M059J (cell line): ENCODE data around the gene UBAC2. TPM values are rescaled to one million over a fixed set of nuclear protein-coding genes. Genes with fewer than 3 reads are reported as not detected.
"Not testable (repeated sequence)": the region's sequence is repeated elsewhere in the genome, so short reads cannot be mapped to it uniquely, and the experiment has no call there.

Source experiments
- DNase-seq: peaks from one replicate; pipeline ENCODE4 v3.0.0-alpha.2; 2012; ENCODE audit warnings: low read depth
- total RNA-seq: library from RNA; depleted of rRNA; stranded (reverse); fragments of >200 nt; shearing (Covaris generic); gene quantifications from 2 replicates; pipeline ENCODE4 v1.2.3, GENCODE V29; 2014

Gene UBAC2
- total RNA-seq, 1 experiment from 2014 or later, result 61.5 TPM

GRCh38 chr13:99185606-99186005 lies 15.0 kb upstream of the UBAC2 start:
- DNase-seq, result no peak

DNA sequence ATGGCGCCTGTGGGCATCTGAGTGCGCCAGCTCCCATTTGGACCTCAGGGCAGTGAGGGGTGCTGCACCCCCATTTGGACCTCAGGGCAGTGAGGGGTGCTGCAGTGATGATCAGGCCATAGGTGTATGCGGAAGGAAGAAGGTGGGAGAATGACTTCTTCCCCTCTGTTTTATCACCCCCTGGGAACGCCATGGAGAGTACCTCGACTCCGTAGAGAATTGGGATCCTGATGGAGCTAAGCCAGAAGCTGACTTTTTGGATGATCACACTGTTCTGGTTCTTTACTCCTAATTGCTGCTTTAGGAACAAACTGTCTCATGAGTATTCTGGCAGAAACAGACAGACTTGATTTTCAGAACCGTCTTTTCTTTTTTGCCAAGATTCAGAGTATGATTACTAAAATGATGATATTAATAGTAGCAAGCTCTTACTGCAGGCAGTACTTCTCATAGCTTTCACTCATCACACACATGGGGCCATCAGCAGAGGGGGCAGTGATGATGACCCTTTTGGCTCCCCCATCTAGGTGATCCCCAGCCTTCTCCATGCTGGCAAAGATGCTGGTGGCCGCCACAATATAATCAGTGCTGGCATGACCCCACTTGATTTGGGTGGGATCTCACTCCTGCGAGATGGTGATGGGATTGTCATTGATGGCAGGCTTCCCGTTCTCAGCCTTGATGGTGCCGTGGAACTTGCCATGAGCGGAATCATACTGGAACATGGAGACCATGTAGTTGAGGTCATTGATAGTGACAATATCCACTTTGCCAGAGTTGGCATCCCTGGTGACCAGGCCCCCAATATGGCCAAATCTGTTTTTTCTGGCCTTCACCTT lies 10.3 kb upstream of the UBAC2 start:
- no peak for DNase-seq

DNA sequence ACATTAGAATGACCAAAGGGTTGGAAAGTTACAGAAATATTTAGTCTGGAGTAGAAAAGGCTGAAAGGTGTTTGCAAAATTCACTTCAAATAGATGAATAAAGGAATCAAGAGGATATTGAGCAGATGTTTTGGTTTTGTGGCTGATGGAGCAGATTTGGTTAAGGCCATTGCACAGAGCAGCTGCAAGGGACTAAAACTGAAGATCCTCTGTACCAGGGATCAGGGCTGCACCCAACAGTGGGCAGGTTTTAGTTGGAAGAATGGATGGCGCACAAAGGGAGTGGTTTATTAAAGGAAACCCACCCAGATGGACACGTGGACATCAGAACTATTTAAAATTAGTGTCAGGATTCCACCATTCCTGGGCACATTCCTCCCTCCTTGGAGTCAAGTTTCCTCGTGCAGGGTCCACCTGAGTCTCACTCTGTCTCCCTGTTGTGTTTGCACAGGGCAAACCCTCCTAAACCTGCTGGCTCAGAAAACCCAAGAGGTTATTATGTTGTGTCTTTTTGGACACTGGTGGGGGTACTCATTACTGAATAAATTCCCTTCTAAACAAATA lies 9.2 kb upstream of the UBAC2 start:
- DNase-seq, result no peak

DNA sequence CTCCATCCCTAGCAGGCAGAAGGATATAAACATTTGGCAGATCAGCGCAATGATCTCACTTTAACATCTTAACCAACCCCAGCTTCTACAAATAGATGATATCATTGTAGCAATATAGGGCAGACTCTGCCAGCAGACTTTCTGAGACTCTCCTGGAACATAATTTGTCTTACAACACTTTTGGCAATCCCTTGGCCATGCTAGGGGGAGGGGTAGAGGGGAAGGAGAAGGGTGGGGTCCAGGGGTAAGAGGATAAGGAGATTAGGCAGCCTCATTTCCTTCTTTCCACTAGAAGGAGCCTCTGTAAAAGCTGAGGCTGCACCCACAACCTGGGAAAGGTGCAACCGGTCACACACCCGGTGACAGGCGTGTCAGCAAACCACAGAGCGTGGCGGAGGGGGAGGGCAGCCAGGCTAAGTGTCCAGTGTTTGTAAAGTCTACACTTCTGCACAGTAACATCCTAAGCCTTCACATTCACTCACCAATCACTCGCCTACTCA lies 8.7 kb upstream of the UBAC2 start:
- no peak for DNase-seq

DNA sequence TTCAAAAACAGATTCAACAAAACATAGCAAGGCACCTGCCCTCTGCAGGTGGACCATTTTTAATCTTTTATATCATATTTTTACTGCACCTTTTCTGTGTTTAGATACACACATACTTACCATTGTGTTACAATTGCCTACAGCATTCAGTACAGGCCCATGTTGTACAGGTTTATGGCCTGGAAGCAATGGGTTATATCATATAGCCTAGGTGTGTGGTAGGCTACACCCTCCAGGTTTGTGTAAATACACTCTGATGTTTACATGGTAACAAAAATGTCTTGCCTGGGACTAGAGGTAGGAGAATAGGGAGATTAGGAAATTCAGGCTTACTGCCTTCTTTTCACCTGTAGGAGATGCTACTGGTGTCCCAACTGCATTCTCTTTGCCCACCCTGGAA lies 8.2 kb upstream of the UBAC2 start:
- DNase-seq, result no peak

DNA sequence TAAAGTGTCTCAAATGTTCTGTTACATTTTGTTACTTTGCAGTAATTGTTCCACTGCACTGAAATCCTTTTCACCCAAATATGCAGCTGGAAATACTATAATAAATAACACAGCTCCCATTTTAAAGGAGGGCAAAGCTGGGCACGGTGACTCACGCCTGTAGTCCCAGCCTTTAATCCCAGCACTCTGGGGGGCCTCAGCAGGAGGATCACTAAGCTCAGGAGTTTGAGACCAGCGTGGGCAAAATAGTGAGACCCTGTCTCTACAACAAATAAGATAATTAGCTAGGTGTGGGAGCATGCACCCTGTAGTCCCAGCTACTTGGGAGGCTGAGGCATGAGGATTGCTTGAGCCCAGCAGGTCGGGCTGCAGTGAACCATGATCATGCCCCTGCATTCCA lies 7.5 kb upstream of the UBAC2 start:
- DNase-seq, result no peak

DNA sequence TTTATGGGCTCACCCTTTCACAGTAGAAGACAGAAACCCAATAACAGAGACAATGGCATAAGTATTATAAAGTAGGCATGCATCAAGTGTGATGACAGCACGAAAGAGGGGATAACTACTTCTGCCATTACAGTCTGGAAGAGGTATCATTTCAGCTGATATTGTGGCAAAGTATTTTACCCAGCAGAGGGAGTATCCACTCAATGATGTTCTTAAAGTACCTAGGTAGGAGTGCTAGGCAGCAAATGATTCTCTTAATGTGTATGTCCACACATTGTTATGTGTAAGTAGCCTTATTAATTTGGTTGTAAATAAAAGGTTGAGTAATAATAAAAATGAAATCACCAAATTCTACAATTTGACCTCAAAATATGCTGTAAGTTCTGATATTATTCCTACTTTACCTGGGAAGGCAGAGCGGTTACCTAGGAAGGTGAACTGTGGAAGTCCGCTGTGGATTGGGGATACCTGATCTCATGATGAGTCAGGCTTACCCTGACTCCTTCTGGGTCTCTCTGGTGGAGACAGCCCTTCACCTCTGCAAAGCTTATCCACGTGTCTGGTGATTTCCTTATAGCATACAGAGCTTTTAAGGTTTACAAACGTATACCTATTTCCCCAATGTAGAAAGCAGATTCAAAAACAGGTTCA lies 4.1 kb upstream of the UBAC2 start:
- DNase-seq, result peak; percentile 20

DNA sequence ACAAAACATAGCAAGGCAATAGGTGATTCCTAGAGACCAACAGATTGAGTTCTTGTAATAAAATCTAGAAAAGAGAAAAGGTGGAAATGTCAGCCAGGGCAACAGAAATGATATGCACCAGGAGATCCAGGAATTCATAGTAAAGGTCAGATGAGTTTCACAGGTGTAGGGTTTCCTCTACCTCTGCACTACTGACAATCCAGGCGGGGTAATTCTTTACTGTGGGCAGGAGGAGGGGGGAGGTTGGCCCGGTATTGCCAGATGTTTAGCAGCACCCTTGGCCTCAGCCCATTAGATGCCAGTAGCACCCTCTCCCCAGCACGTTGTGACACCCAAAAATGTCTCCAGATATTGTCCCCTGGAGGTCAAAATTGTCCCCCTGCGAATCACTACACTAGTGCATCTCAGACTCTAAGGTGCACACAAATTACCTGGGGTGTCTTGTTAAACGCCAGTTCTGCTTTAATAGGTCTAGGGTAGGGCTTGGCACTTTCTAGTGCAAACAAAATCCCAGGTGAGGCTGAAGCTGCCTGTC lies 3.5 kb upstream of the UBAC2 start:
- no peak for DNase-seq

DNA sequence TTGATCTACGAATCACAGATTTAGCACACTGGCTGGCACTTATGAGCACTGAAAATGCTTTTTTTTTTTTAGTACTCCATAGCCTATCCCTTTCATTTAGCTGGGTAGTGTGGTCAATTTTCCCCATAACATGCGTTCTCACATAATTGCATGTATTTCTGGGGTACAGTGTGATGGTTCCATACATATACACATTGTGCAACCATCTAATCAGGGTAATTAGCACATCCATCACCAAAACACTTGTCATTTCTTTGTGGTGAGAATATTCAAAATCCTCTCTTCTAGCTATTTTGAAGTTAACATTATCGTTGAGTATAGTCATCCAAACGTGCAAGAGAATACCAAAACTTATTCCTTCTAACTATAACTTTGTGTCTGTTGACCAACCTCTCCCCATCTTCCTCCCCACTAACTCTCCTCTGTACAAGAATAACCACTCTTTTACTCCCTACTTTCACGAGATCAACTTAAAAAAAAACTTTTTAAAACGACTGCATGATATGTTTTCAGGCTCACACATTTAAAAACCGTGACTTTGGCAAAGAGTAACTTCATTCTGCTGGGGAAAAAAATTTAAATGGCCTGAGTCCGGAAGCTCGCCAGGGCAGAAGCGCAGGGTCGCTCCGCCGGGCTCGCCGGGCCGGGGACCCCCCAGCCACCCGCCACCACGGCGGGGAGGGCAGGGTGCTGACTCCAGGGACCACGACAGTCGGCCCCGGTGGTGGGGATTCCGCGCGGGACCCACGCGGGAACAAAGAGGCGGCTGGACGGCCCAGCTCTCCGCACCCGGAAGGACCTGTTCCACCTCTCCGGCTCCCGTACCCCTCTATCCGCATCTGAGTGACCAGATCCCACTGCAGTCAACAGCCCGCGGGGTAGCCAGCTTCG lies 868 bp upstream of the UBAC2 start:
- peak; percentile 7 for DNase-seq

- DNase-seq, result no peak
Measured at GRCh38 chr13:99203601-99204579, 3.2 kb downstream of the UBAC2 start.

- DNase-seq, result no peak
Measured at GRCh38 chr13:99205621-99206220, 5.1 kb downstream of the UBAC2 start.

DNA sequence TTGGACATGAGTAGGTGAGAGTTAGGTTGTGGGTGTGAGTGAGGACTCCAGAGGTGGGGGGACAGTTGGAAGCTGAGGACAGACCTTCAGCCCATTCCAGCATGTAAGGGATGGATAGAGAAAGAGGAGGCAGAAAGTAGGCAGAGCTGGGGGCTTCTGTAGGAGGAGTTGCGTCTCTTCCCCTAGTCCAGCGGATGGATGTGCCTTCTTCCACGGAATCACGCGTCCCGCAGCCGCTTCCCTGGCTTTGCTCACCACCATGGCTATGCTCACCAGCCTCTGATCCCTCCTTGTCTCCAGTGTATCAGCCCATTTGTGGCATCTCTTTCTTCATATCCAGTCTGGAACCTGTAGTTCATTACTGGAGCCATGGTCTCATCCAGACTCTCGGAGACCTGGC lies 5.6 kb downstream of the UBAC2 start:
- DNase-seq, result no peak

DNA sequence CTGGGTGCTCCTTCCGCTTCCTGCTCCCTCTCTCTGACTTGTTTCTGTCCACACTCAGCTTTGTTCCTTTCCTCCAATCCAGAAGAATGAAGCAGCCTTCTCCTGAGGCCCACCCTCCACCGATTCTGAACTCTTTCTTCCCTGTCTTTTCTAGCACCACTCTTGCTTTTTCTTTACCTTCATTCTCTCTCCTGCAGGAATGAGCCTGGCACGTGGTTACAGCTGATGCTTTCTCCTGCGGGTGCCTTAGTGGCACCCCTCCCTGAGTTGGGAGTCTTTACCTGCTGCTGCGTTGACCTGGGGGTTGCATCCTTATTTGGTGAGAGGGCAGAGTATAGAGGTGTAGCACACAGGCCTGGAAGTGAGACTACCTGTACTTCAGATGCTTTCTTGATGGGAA lies 6.2 kb downstream of the UBAC2 start:
- DNase-seq, result no peak

GRCh38 chr13:99207511-99207910 lies 6.9 kb downstream of the UBAC2 start:
- no peak for DNase-seq

DNA sequence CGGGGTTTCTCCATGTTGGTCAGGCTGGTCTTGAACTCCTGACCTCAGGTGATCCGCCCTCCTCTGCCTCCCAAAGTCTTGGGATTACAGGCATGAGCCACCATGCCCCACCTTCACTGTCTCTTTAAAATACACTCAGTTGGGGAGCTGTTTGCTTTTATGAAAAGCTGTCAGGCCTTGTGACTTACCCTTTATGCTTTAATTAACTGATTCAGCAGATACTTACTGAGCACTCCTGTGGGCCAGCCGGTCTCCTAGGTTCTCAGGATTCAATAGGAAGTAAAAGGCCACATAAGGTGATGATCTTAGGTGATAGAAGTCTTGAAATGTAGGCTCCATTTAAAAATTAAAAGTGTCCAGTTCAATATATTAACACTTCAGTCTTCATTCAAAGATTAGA lies 7.5 kb downstream of the UBAC2 start:
- no peak for DNase-seq

DNA sequence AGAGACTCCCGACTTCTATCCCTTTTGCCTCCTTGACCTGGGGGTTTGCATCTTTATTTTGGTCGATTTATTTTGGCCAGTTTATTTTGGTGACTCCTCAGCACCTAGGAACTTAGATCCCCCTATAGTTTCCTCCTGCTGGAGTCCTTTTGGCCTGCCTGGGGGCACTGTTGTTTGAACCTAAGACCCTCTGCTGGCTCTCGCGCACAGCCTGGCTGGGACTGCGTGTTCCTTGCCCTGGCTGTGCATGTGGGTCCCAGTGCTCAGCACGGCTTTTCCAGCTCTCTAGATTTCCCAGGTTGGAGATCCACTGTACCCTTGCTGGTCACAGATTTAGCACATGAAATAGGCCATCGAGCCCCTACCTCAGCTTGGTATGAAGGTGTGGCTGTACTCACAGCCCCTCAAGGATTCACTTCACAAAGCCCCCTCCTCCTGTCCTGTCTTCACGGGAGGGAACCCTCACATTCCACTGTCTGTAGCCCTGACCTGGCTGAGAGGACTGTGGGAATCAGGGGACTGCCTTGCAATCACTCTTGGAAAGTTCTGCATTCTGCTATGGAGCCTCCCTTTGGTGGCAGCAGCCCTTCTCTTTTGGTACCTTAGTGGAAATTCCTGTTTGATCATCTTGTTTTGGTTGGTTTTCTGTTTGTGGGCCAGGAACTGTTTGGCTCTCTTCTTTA lies 8.3 kb downstream of the UBAC2 start:
- DNase-seq, result no peak

DNA sequence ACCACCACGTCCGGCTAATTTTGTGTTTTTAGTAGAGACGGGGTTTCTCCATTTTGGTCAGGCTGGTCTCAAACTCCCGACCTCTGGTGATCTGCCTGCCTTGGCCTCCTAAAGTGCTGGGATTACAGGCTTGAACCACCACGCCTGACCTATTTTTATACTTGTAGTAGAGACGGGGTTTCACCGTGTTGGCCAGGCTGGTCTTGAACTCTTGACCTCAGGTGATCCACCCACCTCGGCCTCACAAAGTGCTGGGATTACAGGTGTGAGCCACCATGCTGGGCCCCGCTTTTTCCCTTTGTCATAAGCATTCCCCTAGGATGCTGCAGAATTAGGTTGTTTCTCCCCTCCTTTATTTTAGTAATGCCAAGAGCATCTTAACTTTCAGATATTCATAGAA lies 10.0 kb downstream of the UBAC2 start:
- DNase-seq, result not testable (repeated sequence)

DNA sequence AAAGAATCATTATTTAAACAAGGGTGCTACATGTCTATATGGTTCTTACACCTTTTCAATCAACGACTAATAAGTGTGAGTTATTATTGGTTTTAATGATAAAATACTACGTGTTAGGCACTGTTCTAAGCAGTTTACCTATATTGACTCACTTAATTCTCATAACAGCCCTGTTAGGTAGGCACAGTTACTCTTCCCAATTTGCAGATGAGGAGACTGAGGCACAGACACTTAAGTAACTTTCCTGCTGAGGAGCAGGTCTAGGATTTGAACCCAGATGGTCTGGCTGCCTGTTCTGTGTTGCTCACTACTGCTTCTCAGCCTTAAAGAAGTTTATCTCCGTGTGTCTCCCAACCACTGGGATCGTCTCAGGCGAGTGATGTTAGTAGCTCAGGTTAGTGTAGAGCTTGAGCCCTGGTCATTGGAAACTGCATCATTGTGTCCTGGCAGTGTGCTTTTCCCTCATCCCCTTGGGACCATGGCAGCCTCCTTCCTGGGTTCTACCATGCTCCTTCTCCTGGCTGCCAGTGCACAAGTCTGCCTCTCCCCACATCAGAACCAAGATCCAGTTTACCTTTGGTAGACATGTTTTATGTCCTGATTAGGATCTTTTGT lies 10.9 kb downstream of the UBAC2 start:
- no peak for DNase-seq

DNA sequence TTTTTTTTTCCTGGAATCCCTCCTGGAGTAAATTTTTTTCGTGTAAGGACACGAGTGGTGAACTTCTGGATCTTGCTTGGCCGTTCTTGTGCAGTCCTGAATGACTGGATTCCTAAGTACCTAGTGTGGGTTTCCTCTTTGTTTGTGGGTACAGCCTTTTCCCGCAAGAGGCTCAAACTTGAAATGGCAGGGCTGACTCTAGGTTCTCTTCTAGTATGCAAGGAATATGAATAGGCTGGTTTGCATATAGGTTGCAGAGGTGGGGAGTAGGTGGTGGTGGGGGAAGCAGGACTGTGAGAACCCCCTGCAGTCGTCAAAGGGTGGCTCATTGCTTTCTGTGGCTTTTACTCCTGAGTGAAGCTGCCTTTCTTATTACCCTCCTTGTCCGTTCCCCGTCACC lies 13.6 kb downstream of the UBAC2 start:
- DNase-seq, result no peak
